HG03039 (cell line): ENCODE results near the gene SNRPD3.

ENCODE experiments used
- ATAC-seq: cut with Tn5 transposase; IDR thresholded peaks from one replicate; pipeline ENCODE4 v1.9.1; 2021; ENCODE audit warnings: mild to moderate bottlenecking, moderate library complexity; ENCODE audit not compliant: unreplicated experiment

The SNRPD3 gene

GRCh38 chr22:24555165-24556039 lies at the start of gene SNRPD3:
Gene SNRPD3 (plus strand): TSS chr22:24555999. CDS start chr22:24557675, 1,676 bp downstream.
- ATAC-seq: peak; percentile 69

GRCh38 chr22:24506802-24507438 lies 48.9 kb upstream of the SNRPD3 start:
- ATAC-seq: no peak

GRCh38 chr22:24507716-24508115 lies 48.1 kb upstream of the SNRPD3 start:
- no peak for ATAC-seq

GRCh38 chr22:24510637-24511625 lies 44.9 kb upstream of the SNRPD3 start:
- ATAC-seq: no peak

- no peak for ATAC-seq
These were observed 43.8 kb upstream of the SNRPD3 start for GRCh38 chr22:24512043-24512442.

GRCh38 chr22:24513378-24514240 lies 42.2 kb upstream of the SNRPD3 start:
- no peak for ATAC-seq

GRCh38 chr22:24514241-24515026 lies 41.4 kb upstream of the SNRPD3 start:
- no peak for ATAC-seq

GRCh38 chr22:24515027-24515338 lies 40.8 kb upstream of the SNRPD3 start:
- ATAC-seq: no peak

- ATAC-seq: no peak
These were observed 39.5 kb upstream of the SNRPD3 start for GRCh38 chr22:24516301-24516737.

GRCh38 chr22:24517446-24517845 lies 38.4 kb upstream of the SNRPD3 start:
- ATAC-seq: no peak

- no peak for ATAC-seq
These were observed 37.6 kb upstream of the SNRPD3 start for GRCh38 chr22:24518228-24518627.

GRCh38 chr22:24518771-24519485 lies 36.9 kb upstream of the SNRPD3 start:
- ATAC-seq: no peak

- no peak for ATAC-seq
These were observed 36.3 kb upstream of the SNRPD3 start for GRCh38 chr22:24519496-24519895.

- no peak for ATAC-seq
These were observed 34.0 kb upstream of the SNRPD3 start for GRCh38 chr22:24521791-24522245.

GRCh38 chr22:24523873-24524272 lies 31.9 kb upstream of the SNRPD3 start:
- no peak for ATAC-seq

GRCh38 chr22:24525416-24526037 lies 30.3 kb upstream of the SNRPD3 start:
- ATAC-seq: no peak

GRCh38 chr22:24526191-24526590 lies 29.6 kb upstream of the SNRPD3 start:
- no peak for ATAC-seq

- no peak for ATAC-seq
These were observed 25.9 kb upstream of the SNRPD3 start for GRCh38 chr22:24529898-24530297.
